GM12878 (cell line): ENCODE data around the gene PPP1R12A. TPM values are rescaled to one million over a fixed set of nuclear protein-coding genes. Genes with fewer than 3 reads are reported as not detected.

Experiments
- ATAC-seq: fragments of 200-7000 bp; cut with Tn5 transposase; 3 replicates; pipeline ENCODE4 v1.9.1; 2020; ENCODE audit warnings: mild to moderate bottlenecking, moderate library complexity
- BruUV-seq: library from RNA; stranded (reverse); fragments of 400-500 nt; replicated peaks from 2 replicates; lab custom pipeline; 2021; lab: Mats Ljungman, UMichigan
- CTCF ChIA-PET: fragments of 300-600 bp; sonication (Branson Sonifier 250); formaldehyde crosslinking; extraction: SDS; loops from one replicate; lab custom pipeline; 2021; ENCODE audit warnings: inconsistent platforms; lab: Yijun Ruan, JAX
- POLR2A ChIA-PET: fragments of 350-600 bp; formaldehyde crosslinking; extraction: SDS; loops from one replicate; lab custom pipeline; 2021; ENCODE audit warnings: inconsistent platforms; lab: Charles Lee
- RAD21 ChIA-PET: fragments of 300-600 bp; sonication (Branson Sonifier 250); formaldehyde crosslinking; loops from one replicate; lab custom pipeline; 2023; ENCODE audit warnings: antibody characterized with exemption; ENCODE audit not compliant: unreplicated experiment; lab: Charles Lee
- SMC1A ChIA-PET: fragments of 300-600 bp; sonication (Branson Sonifier 250); formaldehyde crosslinking; loops from one replicate; lab custom pipeline; 2023; ENCODE audit not compliant: unreplicated experiment, uncharacterized antibody; lab: Charles Lee
- DNase-seq: peaks from one replicate; pipeline ENCODE4 v3.0.0-alpha.2; 2011; ENCODE audit warnings: low read depth, low spot score
- FAIRE-seq: peaks from 3 replicates; lab custom pipeline; 2011; peaks lifted over from hg19 to GRCh38; lab: Jason Lieb, UNC
- H2AFZ ChIP-seq: 2 replicates; pipeline ENCODE4 v1.6.0; 2011; ENCODE audit warnings: low read depth, low read length, control low read depth; ENCODE audit not compliant: control insufficient read depth
- H3K27ac ChIP-seq: 2 replicates; pipeline ENCODE4 v1.5.1; 2011; ENCODE audit warnings: control low read depth; ENCODE audit not compliant: control insufficient read depth, insufficient read depth
- H3K27me3 ChIP-seq, 2 experiments: replicated peaks in 1 of 2; 2 replicates each; pipeline versions ENCODE4 v1.6.0 to v1.6.1; 2011; ENCODE audit warnings: low read length in 1 of 2; ENCODE audit not compliant: control insufficient read depth in 2 of 2, insufficient read depth in 2 of 2
- H3K36me3 ChIP-seq, 2 experiments: 2 replicates each; pipeline ENCODE4 v1.5.1; 2011; ENCODE audit warnings: low read length in 1 of 2; ENCODE audit not compliant: control insufficient read depth in 2 of 2, insufficient read depth in 2 of 2
- H3K4me1 ChIP-seq: 2 replicates; pipeline ENCODE4 v1.6.1; 2011; ENCODE audit warnings: mild to moderate bottlenecking, low read length, moderate library complexity, mixed read lengths; ENCODE audit not compliant: control insufficient read depth, insufficient read depth
- H3K4me2 ChIP-seq: 2 replicates; pipeline ENCODE4 v1.6.0; 2011; ENCODE audit warnings: control low read depth; ENCODE audit not compliant: control insufficient read depth, insufficient read depth
- H3K4me3 ChIP-seq: fragments of 200-600 bp; sonication (generic); 2 replicates; pipeline ENCODE4 v1.5.1; 2016
- H3K79me2 ChIP-seq: 2 replicates; pipeline ENCODE4 v1.6.0; 2011; ENCODE audit warnings: low read length; ENCODE audit not compliant: control insufficient read depth, insufficient read depth
- H3K9ac ChIP-seq: 2 replicates; pipeline ENCODE4 v1.8.0; 2011; ENCODE audit warnings: low read length, control low read depth, mixed read lengths; ENCODE audit not compliant: control insufficient read depth, insufficient read depth
- H3K9me3 ChIP-seq: replicated peaks from 3 replicates; pipeline ENCODE4 v1.5.1; 2011; ENCODE audit warnings: mild to moderate bottlenecking, low read length; ENCODE audit not compliant: control insufficient read depth, insufficient read depth
- H4K20me1 ChIP-seq: 2 replicates; pipeline ENCODE4 v1.6.0; 2011; ENCODE audit not compliant: control insufficient read depth, insufficient read depth
- CTCF ChIP-seq, 3 experiments: IDR thresholded peaks in 2 of 3; conservative IDR thresholded peaks in 1 of 3; 2 replicates each; pipeline ENCODE4 v1.5.1; 2011; ENCODE audit warnings: low read depth in 3 of 3, low read length in 3 of 3, mild to moderate bottlenecking in 3 of 3, control low read depth in 2 of 3, moderate library complexity in 2 of 3, inconsistent platforms in 1 of 3, mixed read lengths in 1 of 3; ENCODE audit not compliant: control insufficient read depth in 2 of 3, insufficient read depth in 1 of 3; ENCODE audit errors: extremely low read depth in 1 of 3
- EED ChIP-seq: sonication (generic); IDR thresholded peaks from 2 replicates; pipeline ENCODE4 v1.6.1; 2016; ENCODE audit warnings: antibody characterized with exemption, low read depth
- EZH2 ChIP-seq: IDR thresholded peaks from 2 replicates; pipeline ENCODE4 v1.6.1; 2012; ENCODE audit warnings: low read depth, mild to moderate bottlenecking, control low read depth, inconsistent platforms, low read length, borderline replicate concordance; ENCODE audit not compliant: control insufficient read depth
- MTA3 ChIP-seq: IDR thresholded peaks from 2 replicates; pipeline ENCODE4 v1.6.1; 2012; ENCODE audit warnings: low read length, inconsistent platforms, borderline replicate concordance
- MYB ChIP-seq: fragments of 150-350 bp; IDR thresholded peaks from 2 replicates; pipeline ENCODE4 v1.6.1; 2014; ENCODE audit warnings: mild to moderate bottlenecking, low read depth, low read length, borderline replicate concordance
- NR2F1 ChIP-seq: fragments of 450-650 bp; conservative IDR thresholded peaks from 2 replicates; pipeline ENCODE4 v1.6.1; 2017; ENCODE audit warnings: mild to moderate bottlenecking
- SMAD5 ChIP-seq: IDR thresholded peaks from 2 replicates; pipeline ENCODE4 v1.6.1; 2016; ENCODE audit warnings: antibody characterized with exemption, low read depth
- STAT3 ChIP-seq: IDR thresholded peaks from 2 replicates; pipeline ENCODE4 v1.6.1; 2011; ENCODE audit warnings: low read depth, low read length, improper control_type of control experiment
- TBL1XR1 ChIP-seq: IDR thresholded peaks from 2 replicates; pipeline ENCODE4 v1.6.1; 2012; ENCODE audit warnings: low read depth, low read length, improper control_type of control experiment
- WGBS: methylation state at CpG from one replicate; pipeline ENCODE4 v1.1.6; 2016; ENCODE audit warnings: low lambda C conversion rate; ENCODE audit not compliant: insufficient replicate concordance, insufficient coverage; ENCODE audit errors: missing lambda C conversion rate; 5-methylcytosine and 5-hydroxymethylcytosine counted together
- in situ Hi-C: fragments of 300-500 bp; cut with MboI; formaldehyde crosslinking; loops from 9 replicates; pipeline ENCODE4 v1.14.3; 2018; ENCODE audit warnings: mixed read lengths
- intact Hi-C: fragments of 100-400 bp; cut with micrococcal nuclease; formaldehyde crosslinking; loops from one replicate; pipeline ENCODE4 v1.14.2; 2022; ENCODE audit not compliant: unreplicated experiment
- polyA plus RNA-seq, 11 experiments: library from polyadenylated mRNA; depleted of rRNA in 4 of 11; unstranded in 6 of 11; stranded (reverse) in 5 of 11; fragments of >200 nt; fragmentation: Nextera tagmentation in 4 of 11; fragmentation: Illumina TruSeq in 1 of 11; extraction: Ambion mirVana in 4 of 11; extraction: Trizol in 1 of 11; gene quantifications; 1 replicate in 1 of 11; 2 replicates in 10 of 11; pipeline versions ENCODE4 v1.2.1 to v1.2.3, GENCODE V29; 2011 to 2016; ENCODE audit warnings: inconsistent platforms in 2 of 11, missing spikeins in 2 of 11, low read depth in 1 of 11
- total RNA-seq, 4 experiments: library from RNA; depleted of rRNA in 3 of 4; stranded (reverse); fragments of >200 nt in 3 of 4; fragmentation: Illumina TruSeq in 1 of 4; extraction: Trizol in 1 of 4; gene quantifications; 2 replicates each; pipeline versions ENCODE4 v1.2.1 to v1.2.3, GENCODE V29; 2013 to 2021
- TF ChIP-seq, protein P1 (sequence below): fragments of 450-650 bp; IDR thresholded peaks from 2 replicates; pipeline ENCODE4 v1.6.1; 2016; ENCODE audit warnings: mild to moderate bottlenecking

Gene PPP1R12A
- total and polyA plus RNA-seq, 10 of the 15 experiments (the other 5 are each of a cell fraction or from before 2014, with no cell fraction given) = 22.8 to 134 (median 51.4) TPM

- TF ChIP-seq NR2F1 (no peak), SMAD5 (no peak), MTA3 (no peak)
Measured at GRCh38 chr12:79765157-79765556, 169.7 kb downstream of the PPP1R12A start (continued).

- no peaks in the 10 kb centered on the region for H3K9me3 ChIP-seq
- H3K27me3 ChIP-seq = no peaks in the 10 kb centered on the region; a peak in 1 of 4 replicates
- BruUV-seq = no TSS peak
- no peak overlapping the region for H2AFZ ChIP-seq
- DNase-seq = no peak
- in situ Hi-C loops = no loop called here
- no peak overlapping the region for H3K27ac ChIP-seq
- ChIA-PET CTCF (no interaction called here), RAD21 (no interaction called here), POLR2A (no interaction called here), SMC1A (no interaction called here)
- ATAC-seq = no peak
- no peaks in the 10 kb centered on the region for H4K20me1 ChIP-seq
- H3K36me3 ChIP-seq = no peaks in the 10 kb centered on the region
- H3K4me2 ChIP-seq = no peak overlapping the region
- H3K9ac ChIP-seq = no peak overlapping the region
- WGBS = 36% methylated on average over 3 of the region's 3 CpGs
- intact Hi-C loops = no loop called here
- no peaks in the 10 kb centered on the region for H3K4me1 ChIP-seq
- H3K4me3 ChIP-seq = no peak overlapping the region
- TF ChIP-seq, protein P1, sequence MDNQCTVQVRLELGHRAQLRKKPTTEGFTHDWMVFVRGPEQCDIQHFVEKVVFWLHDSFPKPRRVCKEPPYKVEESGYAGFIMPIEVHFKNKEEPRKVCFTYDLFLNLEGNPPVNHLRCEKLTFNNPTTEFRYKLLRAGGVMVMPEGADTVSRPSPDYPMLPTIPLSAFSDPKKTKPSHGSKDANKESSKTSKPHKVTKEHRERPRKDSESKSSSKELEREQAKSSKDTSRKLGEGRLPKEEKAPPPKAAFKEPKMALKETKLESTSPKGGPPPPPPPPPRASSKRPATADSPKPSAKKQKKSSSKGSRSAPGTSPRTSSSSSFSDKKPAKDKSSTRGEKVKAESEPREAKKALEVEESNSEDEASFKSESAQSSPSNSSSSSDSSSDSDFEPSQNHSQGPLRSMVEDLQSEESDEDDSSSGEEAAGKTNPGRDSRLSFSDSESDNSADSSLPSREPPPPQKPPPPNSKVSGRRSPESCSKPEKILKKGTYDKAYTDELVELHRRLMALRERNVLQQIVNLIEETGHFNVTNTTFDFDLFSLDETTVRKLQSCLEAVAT = no peak
- TF ChIP-seq TBL1XR1 = no peak
- no peak for TF ChIP-seq STAT3
- TF ChIP-seq EED = no peak
- no peak for TF ChIP-seq CTCF (IDR thresholded peaks at IDR 0.05 in 2 of 3, conservative IDR thresholded peaks at IDR 0.05 in 1 of 3; ENCODE audit: control insufficient read depth in 2 of 3, extremely low read depth in 1 of 3, insufficient read depth in 1 of 3, low read depth in 3 of 3, low read length in 3 of 3)
- TF ChIP-seq EZH2 = no peak
- no peak for TF ChIP-seq MYB
- H3K79me2 ChIP-seq = no peaks in the 10 kb centered on the region
- FAIRE-seq = no peak
Measured at GRCh38 chr12:79764641-79765040, 170.3 kb downstream of the PPP1R12A start.
